HCT116 (cell line): ENCODE results near the gene CPZ. TPM values are rescaled to one million over a fixed set of nuclear protein-coding genes. Genes with fewer than 3 reads are reported as not detected.

Experiments used
- ATAC-seq: fragments of 200-7000 bp; cut with Tn5 transposase; 2 replicates; pipeline ENCODE4 v1.9.1; 2020; ENCODE audit warnings: mild to moderate bottlenecking, moderate library complexity
- BruUV-seq: library from RNA; stranded (reverse); fragments of 400-500 nt; replicated peaks from 2 replicates; lab custom pipeline; 2021; lab: Mats Ljungman, UMichigan
- CTCF ChIA-PET: fragments of 300-600 bp; sonication (Branson Sonifier 250); formaldehyde crosslinking; loops from one replicate; lab custom pipeline; 2021; ENCODE audit warnings: antibody characterized with exemption; lab: Charles Lee
- POLR2A ChIA-PET: fragments of 300-600, 350-600 bp; sonication (Branson Sonifier 250); formaldehyde crosslinking; loops from one replicate; lab custom pipeline; 2021; ENCODE audit warnings: antibody characterized with exemption; lab: Charles Lee
- RAD21 ChIA-PET, 2 experiments: fragments of 300-600 bp; sonication (Branson Sonifier 250); formaldehyde crosslinking; loops; one replicate each; lab custom pipeline; 2023; ENCODE audit warnings: low total read pairs in 2 of 2; ENCODE audit not compliant: uncharacterized antibody in 2 of 2, unreplicated experiment in 2 of 2, low non-redundant PET in 1 of 2; lab: Charles Lee
- DNase-seq: peaks from one replicate; pipeline ENCODE4 v3.0.0-alpha.2; 2010; ENCODE audit warnings: low read depth, low spot score
- H2AFZ ChIP-seq: fragments of 200-600 bp; shearing (Covaris generic), sonication (generic); 2 replicates; pipeline ENCODE4 v1.6.1; 2017; ENCODE audit warnings: low read depth, mixed run types, mixed read lengths, antibody characterized with exemption, low read length; ENCODE audit not compliant: poor library complexity, severe bottlenecking
- H3K27ac ChIP-seq: 2 replicates; pipeline ENCODE4 v1.5.1; 2012; ENCODE audit warnings: low read depth, low read length
- H3K27me3 ChIP-seq: fragments of 200-600 bp; sonication (generic); 2 replicates; pipeline ENCODE4 v1.6.1; 2016; ENCODE audit warnings: mixed run types, low read length, mixed read lengths; ENCODE audit not compliant: insufficient read depth
- H3K36me3 ChIP-seq, 2 experiments: fragments of 200-500 bp in 1 of 2; fragments of 200-600 bp in 1 of 2; sonication (Bioruptor generic) in 1 of 2; sonication (generic) in 1 of 2; 2 replicates each; pipeline versions ENCODE4 v1.5.1 to v1.6.1; 2014 to 2016; ENCODE audit warnings: low read length in 2 of 2, inconsistent platforms in 1 of 2, mixed read lengths in 1 of 2, mixed run types in 1 of 2; ENCODE audit not compliant: insufficient read depth in 2 of 2, control insufficient read depth in 1 of 2
- H3K4me1 ChIP-seq, 2 experiments: fragments of 200-600 bp in 1 of 2; sonication (generic) in 1 of 2; 2 replicates each; pipeline versions ENCODE4 v1.5.1 to v1.6.1; 2012 to 2017; ENCODE audit warnings: low read length in 2 of 2, inconsistent platforms in 1 of 2, mild to moderate bottlenecking in 1 of 2, mixed read lengths in 1 of 2, mixed run types in 1 of 2, moderate library complexity in 1 of 2; ENCODE audit not compliant: insufficient read depth in 2 of 2, control insufficient read depth in 1 of 2
- H3K4me2 ChIP-seq: fragments of 200-600 bp; sonication (generic); 2 replicates; pipeline ENCODE4 v1.6.1; 2017; ENCODE audit warnings: mixed run types, low read length, mixed read lengths
- H3K4me3 ChIP-seq, 2 experiments: fragments of 200-600 bp in 1 of 2; sonication (generic) in 1 of 2; replicated peaks in 1 of 2; 2 replicates each; pipeline ENCODE4 v1.5.1; 2011 to 2016; ENCODE audit warnings: low read length in 2 of 2, control low read depth in 1 of 2, low read depth in 1 of 2, mild to moderate bottlenecking in 1 of 2, mixed read lengths in 1 of 2, mixed run types in 1 of 2
- H3K79me2 ChIP-seq: fragments of 200-600 bp; sonication (generic); 2 replicates; pipeline ENCODE4 v1.6.1; 2017; ENCODE audit warnings: mild to moderate bottlenecking, mixed run types, low read length, moderate library complexity, mixed read lengths; ENCODE audit not compliant: insufficient read depth
- H3K9ac ChIP-seq: fragments of 200-600 bp; sonication (generic); 2 replicates; pipeline ENCODE4 v1.6.1; 2016; ENCODE audit warnings: low read length, mixed read lengths
- H3K9me2 ChIP-seq: fragments of 200-600 bp; sonication (generic), shearing (Covaris generic); 2 replicates; pipeline ENCODE4 v1.6.1; 2017; ENCODE audit warnings: mixed run types, mild to moderate bottlenecking, moderate library complexity; ENCODE audit not compliant: insufficient read depth
- H3K9me3 ChIP-seq, 2 experiments: fragments of 200-500 bp in 1 of 2; fragments of 200-600 bp in 1 of 2; sonication (Bioruptor generic) in 1 of 2; sonication (generic) in 1 of 2; 2 replicates each; pipeline ENCODE4 v1.6.1; 2014 to 2017; ENCODE audit warnings: low read length in 2 of 2, mixed read lengths in 2 of 2, inconsistent platforms in 1 of 2, low read depth in 1 of 2, mild to moderate bottlenecking in 1 of 2, mixed run types in 1 of 2, moderate library complexity in 1 of 2; ENCODE audit not compliant: control insufficient read depth in 1 of 2, insufficient read depth in 1 of 2
- H4K20me1 ChIP-seq: fragments of 200-600 bp; sonication (generic), shearing (Covaris generic); 2 replicates; pipeline ENCODE4 v1.6.1; 2017; ENCODE audit warnings: mixed run types, mild to moderate bottlenecking, moderate library complexity; ENCODE audit not compliant: insufficient read depth
- CBX3 ChIP-seq: IDR thresholded peaks from 2 replicates; pipeline ENCODE4 v1.6.1; 2012; ENCODE audit warnings: low read depth
- CEBPB ChIP-seq: IDR thresholded peaks from 2 replicates; pipeline ENCODE4 v1.6.1; 2012; ENCODE audit warnings: low read depth
- EGR1 ChIP-seq: IDR thresholded peaks from 2 replicates; pipeline ENCODE4 v1.6.1; 2012; ENCODE audit warnings: low read depth
- ELF1 ChIP-seq: IDR thresholded peaks from 2 replicates; pipeline ENCODE4 v1.6.1; 2012; ENCODE audit warnings: low read depth, borderline replicate concordance
- EZH2 ChIP-seq: fragments of 200-600 bp; sonication (generic); IDR thresholded peaks from 2 replicates; pipeline ENCODE4 v1.6.1; 2017; ENCODE audit warnings: antibody characterized with exemption, mixed run types
- FOSL1 ChIP-seq: IDR thresholded peaks from 2 replicates; pipeline ENCODE4 v1.6.1; 2012; ENCODE audit warnings: low read depth
- JUND ChIP-seq: IDR thresholded peaks from 2 replicates; pipeline ENCODE4 v1.6.1; 2012
- POLR2AphosphoS5 ChIP-seq: IDR thresholded peaks from 2 replicates; pipeline ENCODE4 v1.6.1; 2011; ENCODE audit warnings: mild to moderate bottlenecking, low read depth, low read length, moderate library complexity
- ZFX ChIP-seq: fragments of 450-650 bp; IDR thresholded peaks from 2 replicates; pipeline ENCODE4 v1.6.1; 2017
- ZNF274 ChIP-seq: fragments of 200-500 bp; sonication (Bioruptor generic); IDR thresholded peaks from 2 replicates; pipeline ENCODE4 v1.6.1; 2014; ENCODE audit warnings: mild to moderate bottlenecking, low read depth, low read length, inconsistent platforms
- intact Hi-C: fragments of 100-400 bp; cut with micrococcal nuclease; formaldehyde crosslinking; loops from 2 replicates; pipeline ENCODE4 v1.10.0; 2022
- total RNA-seq: library from RNA; stranded (reverse); gene quantifications from one replicate; pipeline ENCODE4 v1.2.1, GENCODE V29; 2021; ENCODE audit not compliant: unreplicated experiment
- TF ChIP-seq, protein P1 (sequence below), 3 experiments: fragments of 200-600 bp in 1 of 3; sonication (generic) in 1 of 3; IDR thresholded peaks in 2 of 3; conservative IDR thresholded peaks in 1 of 3; 2 replicates each; pipeline ENCODE4 v1.5.1; 2012 to 2017; ENCODE audit warnings: low read depth in 2 of 3, low read length in 2 of 3, antibody characterized with exemption in 1 of 3, borderline replicate concordance in 1 of 3, control low read depth in 1 of 3, mild to moderate bottlenecking in 1 of 3, mixed read lengths in 1 of 3, mixed run types in 1 of 3, moderate library complexity in 1 of 3; ENCODE audit not compliant: insufficient read depth in 1 of 3
- TF ChIP-seq, protein P2 (sequence below): IDR thresholded peaks from 2 replicates; pipeline ENCODE4 v1.6.1; 2011; ENCODE audit warnings: mild to moderate bottlenecking, low read length, moderate library complexity; ENCODE audit not compliant: insufficient replicate concordance; ENCODE audit errors: extremely low read depth

CPZ gene
- total RNA-seq, 1 experiment from 2014 or later, result not detected

GRCh38 chr4:8644966-8645752 lies 52.6 kb downstream of the CPZ start:
- Histone ChIP-seq H3K27me3 (no peaks in the 10 kb centered on the region; the same call in 1 of the 2 replicates), H3K9ac (no peak overlapping the region), H3K4me2 (no peak overlapping the region), H3K79me2 (no peaks in the 10 kb centered on the region), H3K9me2 (no peaks in the 10 kb centered on the region), H3K4me1 (peaks cover 0 to 3% of the 10 kb centered on the region in 2 experiments; a peak in 1 of 4 replicates), H3K9me3 (no peaks in the 10 kb centered on the region), H4K20me1 (no peaks in the 10 kb centered on the region), H3K27ac (no peak overlapping the region), H2AFZ (no peak overlapping the region), H3K4me3 (no peak overlapping the region), H3K36me3 (no peaks in the 10 kb centered on the region)
- POLR2A ChIA-PET, result no interaction called here
- TF ChIP-seq CEBPB, result no peak
- TF ChIP-seq CBX3, result no peak
- TF ChIP-seq, protein P1, sequence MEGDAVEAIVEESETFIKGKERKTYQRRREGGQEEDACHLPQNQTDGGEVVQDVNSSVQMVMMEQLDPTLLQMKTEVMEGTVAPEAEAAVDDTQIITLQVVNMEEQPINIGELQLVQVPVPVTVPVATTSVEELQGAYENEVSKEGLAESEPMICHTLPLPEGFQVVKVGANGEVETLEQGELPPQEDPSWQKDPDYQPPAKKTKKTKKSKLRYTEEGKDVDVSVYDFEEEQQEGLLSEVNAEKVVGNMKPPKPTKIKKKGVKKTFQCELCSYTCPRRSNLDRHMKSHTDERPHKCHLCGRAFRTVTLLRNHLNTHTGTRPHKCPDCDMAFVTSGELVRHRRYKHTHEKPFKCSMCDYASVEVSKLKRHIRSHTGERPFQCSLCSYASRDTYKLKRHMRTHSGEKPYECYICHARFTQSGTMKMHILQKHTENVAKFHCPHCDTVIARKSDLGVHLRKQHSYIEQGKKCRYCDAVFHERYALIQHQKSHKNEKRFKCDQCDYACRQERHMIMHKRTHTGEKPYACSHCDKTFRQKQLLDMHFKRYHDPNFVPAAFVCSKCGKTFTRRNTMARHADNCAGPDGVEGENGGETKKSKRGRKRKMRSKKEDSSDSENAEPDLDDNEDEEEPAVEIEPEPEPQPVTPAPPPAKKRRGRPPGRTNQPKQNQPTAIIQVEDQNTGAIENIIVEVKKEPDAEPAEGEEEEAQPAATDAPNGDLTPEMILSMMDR (IDR thresholded peaks at IDR 0.05 in 2 of 3, conservative IDR thresholded peaks at IDR 0.05 in 1 of 3; ENCODE audit: borderline replicate concordance in 1 of 3, insufficient read depth in 1 of 3, low read depth in 2 of 3, low read length in 2 of 3), result no peak
- TF ChIP-seq JUND, result no peak
- no peak for TF ChIP-seq ELF1
- TF ChIP-seq FOSL1, result no peak
- TF ChIP-seq EZH2, result no peak
- TF ChIP-seq POLR2AphosphoS5, result no peak
- no peak for TF ChIP-seq ZNF274
- TF ChIP-seq, protein P2, sequence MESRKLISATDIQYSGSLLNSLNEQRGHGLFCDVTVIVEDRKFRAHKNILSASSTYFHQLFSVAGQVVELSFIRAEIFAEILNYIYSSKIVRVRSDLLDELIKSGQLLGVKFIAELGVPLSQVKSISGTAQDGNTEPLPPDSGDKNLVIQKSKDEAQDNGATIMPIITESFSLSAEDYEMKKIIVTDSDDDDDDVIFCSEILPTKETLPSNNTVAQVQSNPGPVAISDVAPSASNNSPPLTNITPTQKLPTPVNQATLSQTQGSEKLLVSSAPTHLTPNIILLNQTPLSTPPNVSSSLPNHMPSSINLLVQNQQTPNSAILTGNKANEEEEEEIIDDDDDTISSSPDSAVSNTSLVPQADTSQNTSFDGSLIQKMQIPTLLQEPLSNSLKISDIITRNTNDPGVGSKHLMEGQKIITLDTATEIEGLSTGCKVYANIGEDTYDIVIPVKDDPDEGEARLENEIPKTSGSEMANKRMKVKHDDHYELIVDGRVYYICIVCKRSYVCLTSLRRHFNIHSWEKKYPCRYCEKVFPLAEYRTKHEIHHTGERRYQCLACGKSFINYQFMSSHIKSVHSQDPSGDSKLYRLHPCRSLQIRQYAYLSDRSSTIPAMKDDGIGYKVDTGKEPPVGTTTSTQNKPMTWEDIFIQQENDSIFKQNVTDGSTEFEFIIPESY, result no peak
- TF ChIP-seq ZFX, result no peak
- no peak for TF ChIP-seq EGR1
- RAD21 ChIA-PET, result no interaction called here
- no TSS peak for BruUV-seq
- intact Hi-C loops, result no loop called here
- ATAC-seq, result no peak
- CTCF ChIA-PET, result no interaction called here
- DNase-seq, result no peak
